Activated CD4-positive, alpha-beta T cell treated with anti-CD3 and anti-CD28 coated beads for 36 hours (primary cell): ENCODE results near the gene ADPGK. TPM values are rescaled to one million over a fixed set of nuclear protein-coding genes. Genes with fewer than 3 reads are reported as not detected.

Source experiments
- ATAC-seq: fragments of 200-7000 bp; cut with Tn5 transposase; one replicate; pipeline ENCODE4 v1.10.0; 2021; ENCODE audit warnings: mild to moderate bottlenecking, moderate library complexity
- CTCF ChIA-PET: fragments of 350-600 bp; sonication (Branson Sonifier 250); formaldehyde crosslinking; loops from one replicate; lab custom pipeline; 2021; ENCODE audit warnings: antibody characterized with exemption; lab: Charles Lee
- POLR2A ChIA-PET: fragments of 350-600 bp; sonication (Branson Sonifier 250); formaldehyde crosslinking; loops from one replicate; lab custom pipeline; 2021; ENCODE audit warnings: antibody characterized with exemption, inconsistent platforms; lab: Charles Lee
- DNase-seq: peaks from one replicate; pipeline ENCODE4 v3.0.0-alpha.2; 2020
- H3K27ac Mint-ChIP-seq: one replicate; pipeline ENCODE4 v1.8.0; 2021; ENCODE audit warnings: mixed read lengths
- H3K27me3 Mint-ChIP-seq: one replicate; pipeline ENCODE4 v1.8.0; 2021; ENCODE audit warnings: mixed read lengths
- H3K36me3 Mint-ChIP-seq: one replicate; pipeline ENCODE4 v1.8.0; 2021; ENCODE audit warnings: low read depth, mixed read lengths
- H3K4me1 Mint-ChIP-seq: one replicate; pipeline ENCODE4 v1.8.0; 2021; ENCODE audit warnings: mixed read lengths
- H3K4me3 Mint-ChIP-seq: one replicate; pipeline ENCODE4 v1.8.0; 2021; ENCODE audit warnings: mild to moderate bottlenecking, moderate library complexity, mixed read lengths
- H3K9me3 Mint-ChIP-seq: one replicate; pipeline ENCODE4 v1.8.0; 2021; ENCODE audit warnings: low read depth, mixed read lengths
- intact Hi-C, 2 experiments: fragments of 100-400 bp; cut with DNase I in 1 of 2; cut with micrococcal nuclease in 1 of 2; formaldehyde crosslinking; loops; one replicate each; pipeline versions ENCODE4 v1.14.2 to v1.15.1; 2022 to 2024; cut with DNase I, micrococcal nuclease
- total RNA-seq, 2 experiments: library from RNA; stranded (reverse); gene quantifications; one replicate each; pipeline ENCODE4 v1.2.3, GENCODE V29; 2021

Gene ADPGK
- total RNA-seq, 2 experiments from 2014 or later, result 58.0 to 70.8 TPM

- peaks cover 16% of the 10 kb centered on the region for H3K4me1 Mint-ChIP-seq
- POLR2A ChIA-PET, result no interaction called here
- H3K9me3 Mint-ChIP-seq, result no peaks in the 10 kb centered on the region
- ATAC-seq (no peak), DNase-seq (no peak)
- H3K27ac Mint-ChIP-seq, result no peak overlapping the region
- H3K4me3 Mint-ChIP-seq, result no peak overlapping the region
- intact Hi-C loops, result loop anchor here in 1 of 2 experiments (10.0 kb wide), 1 partner anchor 454 kb away; no protein-coding TSS in a partner anchor
- no peaks in the 10 kb centered on the region for H3K36me3 Mint-ChIP-seq
- CTCF ChIA-PET, result no interaction called here
- H3K27me3 Mint-ChIP-seq, result peaks cover 3% of the 10 kb centered on the region
Observed at GRCh38 chr15:72790302-72790910, 6.8 kb upstream of the ADPGK start.

GRCh38 chr15:72787526-72787925 lies 4.0 kb upstream of the ADPGK start:
- H3K36me3 Mint-ChIP-seq, result peaks cover 5% of the 10 kb centered on the region
- peaks cover 2% of the 10 kb centered on the region for H3K27me3 Mint-ChIP-seq
- peaks cover 28% of the 10 kb centered on the region for H3K4me1 Mint-ChIP-seq
- intact Hi-C loops, result loop anchor here (10.0 kb wide), 2 partner anchors 487 to 1207 kb away; partner anchors contain the start of genes PML (in 1 of the 2) and STOML1 (in 1 of the 2)
- CTCF ChIA-PET, result interaction anchor here (4.0 kb wide), 1 partner anchor 9 kb away, joined by 14 read pairs; no protein-coding TSS in a partner anchor
- no peaks in the 10 kb centered on the region for H3K9me3 Mint-ChIP-seq
- H3K4me3 Mint-ChIP-seq, result no peak overlapping the region
- ATAC-seq (no peak), DNase-seq (no peak)
- no peak overlapping the region for H3K27ac Mint-ChIP-seq
- POLR2A ChIA-PET, result no interaction called here

- Mint-ChIP-seq H3K4me1 (peaks cover 33% of the 10 kb centered on the region), H3K27me3 (no peaks in the 10 kb centered on the region), H3K36me3 (peaks cover 8% of the 10 kb centered on the region), H3K9me3 (no peaks in the 10 kb centered on the region), H3K4me3 (no peak overlapping the region), H3K27ac (peak overlapping the region; percentile 40)
- ATAC-seq (no peak), DNase-seq (peak; percentile 16)
- ChIA-PET CTCF (interaction anchor here (0.6 to 4.0 kb wide), 2 partner anchors 10 to 120 kb away, joined by 3 to 14 read pairs; no protein-coding TSS in a partner anchor), POLR2A (no interaction called here)
- intact Hi-C loops, result loop anchor here (10.0 kb wide), 2 partner anchors 488 to 1208 kb away; partner anchors contain the start of genes PML (in 1 of the 2) and STOML1 (in 1 of the 2)
Observed at GRCh38 chr15:72786676-72787345, 3.3 kb upstream of the ADPGK start.

GRCh38 chr15:72786242-72786641 lies 2.7 kb upstream of the ADPGK start:
- Mint-ChIP-seq H3K36me3 (peaks cover 14% of the 10 kb centered on the region), H3K27ac (peak overlapping the region; percentile 40), H3K4me1 (peaks cover 39% of the 10 kb centered on the region), H3K27me3 (no peaks in the 10 kb centered on the region), H3K4me3 (no peak overlapping the region), H3K9me3 (no peaks in the 10 kb centered on the region)
- no peak for ATAC-seq
- intact Hi-C loops, result loop anchor here (10.0 kb wide), 2 partner anchors 489 to 1209 kb away; partner anchors contain the start of genes PML (in 1 of the 2) and STOML1 (in 1 of the 2)
- DNase-seq, result no peak
- CTCF ChIA-PET, result interaction anchor here (4.0 kb wide), 1 partner anchor 10 kb away, joined by 14 read pairs; no protein-coding TSS in a partner anchor
- POLR2A ChIA-PET, result no interaction called here

GRCh38 chr15:72785841-72786240 lies 2.3 kb upstream of the ADPGK start:
- H3K4me1 Mint-ChIP-seq, result peaks cover 43% of the 10 kb centered on the region
- intact Hi-C loops, result loop anchor here (2.0 to 10.0 kb wide), 3 partner anchors 99 to 1209 kb away; partner anchors contain the start of genes BBS4 (in 1 of the 2), HIGD2B (in 1 of the 2), PML (in 1 of the 2) and STOML1 (in 1 of the 2)
- H3K27me3 Mint-ChIP-seq, result no peaks in the 10 kb centered on the region
- ATAC-seq (no peak), DNase-seq (no peak)
- H3K27ac Mint-ChIP-seq, result no peak overlapping the region
- no peaks in the 10 kb centered on the region for H3K9me3 Mint-ChIP-seq
- POLR2A ChIA-PET, result interaction anchor here (0.6 kb wide), 1 partner anchor 45 kb away, joined by 3 read pairs; no protein-coding TSS in a partner anchor
- no peak overlapping the region for H3K4me3 Mint-ChIP-seq
- CTCF ChIA-PET, result interaction anchor here (0.9 to 4.0 kb wide), 3 partner anchors 8 to 12 kb away, joined by 3 to 14 read pairs (median 6); no protein-coding TSS in a partner anchor
- peaks cover 18% of the 10 kb centered on the region for H3K36me3 Mint-ChIP-seq

GRCh38 chr15:72785432-72785831 lies 1.9 kb upstream of the ADPGK start:
- ChIA-PET CTCF (interaction anchor here (0.8 to 4.0 kb wide), 6 partner anchors 9 to 1209 kb away, joined by 3 to 14 read pairs (median 4); no protein-coding TSS in a partner anchor), POLR2A (interaction anchor here (0.6 kb wide), 1 partner anchor 45 kb away, joined by 3 read pairs; no protein-coding TSS in a partner anchor)
- Mint-ChIP-seq H3K4me3 (peak overlapping the region; percentile 14), H3K27me3 (no peaks in the 10 kb centered on the region), H3K9me3 (no peaks in the 10 kb centered on the region), H3K27ac (peak overlapping the region; percentile 93), H3K36me3 (peaks cover 20% of the 10 kb centered on the region), H3K4me1 (peaks cover 46% of the 10 kb centered on the region)
- ATAC-seq (peak; percentile 16), DNase-seq (peak; percentile 78)
- intact Hi-C loops, result loop anchor here (2.0 to 10.0 kb wide), 3 partner anchors 99 to 1209 kb away; partner anchors contain the start of genes BBS4 (in 1 of the 2), HIGD2B (in 1 of the 2), PML (in 1 of the 2) and STOML1 (in 1 of the 2)

- peak; percentile 43 for ATAC-seq
- DNase-seq, result no peak
- H3K27ac Mint-ChIP-seq, result peak overlapping the region; percentile 93
- no peaks in the 10 kb centered on the region for H3K27me3 Mint-ChIP-seq
- intact Hi-C loops, result loop anchor here (1.0 to 10.0 kb wide), 7 partner anchors 42 to 1210 kb away; partner anchors contain the start of genes BBS4 (in 1 of the 2), HIGD2B (in 1 of the 2), NEO1 (in 1 of the 2) and PML (in 1 of the 2)
- peak overlapping the region; percentile 97 for H3K4me3 Mint-ChIP-seq
- ChIA-PET CTCF (interaction anchor here (0.5 to 4.0 kb wide), 9 partner anchors 10 to 426 kb away, joined by 3 to 14 read pairs (median 4); no protein-coding TSS in a partner anchor), POLR2A (interaction anchor here (0.6 kb wide), 1 partner anchor 10 kb away, joined by 3 read pairs; no protein-coding TSS in a partner anchor)
- no peaks in the 10 kb centered on the region for H3K9me3 Mint-ChIP-seq
- H3K4me1 Mint-ChIP-seq, result peaks cover 55% of the 10 kb centered on the region
- H3K36me3 Mint-ChIP-seq, result peaks cover 27% of the 10 kb centered on the region
Observed at GRCh38 chr15:72784456-72784876, 908 bp upstream of the ADPGK start.

GRCh38 chr15:72783004-72783639 lies 436 bp downstream of the ADPGK start:
- Mint-ChIP-seq H3K4me1 (peaks cover 65% of the 10 kb centered on the region), H3K36me3 (peaks cover 37% of the 10 kb centered on the region), H3K27ac (peak overlapping the region; percentile 99), H3K27me3 (no peaks in the 10 kb centered on the region), H3K4me3 (peak overlapping the region; percentile 97), H3K9me3 (no peaks in the 10 kb centered on the region)
- POLR2A ChIA-PET, result interaction anchor here (0.6 kb wide), 2 partner anchors 291 to 552 kb away, joined by 3 to 6 read pairs; partner anchors contain the start of gene PKM
- peak; percentile 57 for DNase-seq
- peak; percentile 22 for ATAC-seq
- CTCF ChIA-PET, result interaction anchor here (1.5 kb wide), 1 partner anchor 27 kb away, joined by 3 read pairs; no protein-coding TSS in a partner anchor
- intact Hi-C loops, result loop anchor here (1.0 to 10.0 kb wide), 17 partner anchors 12 to 1212 kb away; partner anchors contain the start of genes ARIH1 (in 1 of the 2), BBS4 (in 1 of the 2), HEXA (in 1 of the 2) and HIGD2B (in 1 of the 2)

GRCh38 chr15:72782274-72783003 lies 1.1 kb downstream of the ADPGK start:
- DNase-seq, result peak; percentile 43
- ChIA-PET POLR2A (interaction anchor here (0.6 to 0.7 kb wide), 3 partner anchors 43 to 551 kb away, joined by 3 to 6 read pairs (median 4); partner anchors contain the start of gene PKM), CTCF (interaction anchor here (0.8 to 1.0 kb wide), 2 partner anchors 61 to 109 kb away, joined by 3 read pairs; no protein-coding TSS in a partner anchor)
- peaks cover 40% of the 10 kb centered on the region for H3K36me3 Mint-ChIP-seq
- H3K9me3 Mint-ChIP-seq, result no peaks in the 10 kb centered on the region
- peaks cover 67% of the 10 kb centered on the region for H3K4me1 Mint-ChIP-seq
- intact Hi-C loops, result loop anchor here (1.0 to 10.0 kb wide), 17 partner anchors 11 to 1212 kb away; partner anchors contain the start of genes ARIH1 (in 1 of the 2), BBS4 (in 1 of the 2), HEXA (in 1 of the 2) and HIGD2B (in 1 of the 2)
- no peaks in the 10 kb centered on the region for H3K27me3 Mint-ChIP-seq
- ATAC-seq, result no peak
- H3K27ac Mint-ChIP-seq, result peak overlapping the region; percentile 99
- peak overlapping the region; percentile 97 for H3K4me3 Mint-ChIP-seq
